Neuron (in vitro differentiated cells): Measurements from ENCODE around the gene RAB33B.

ENCODE experiments used
- H2AFZ ChIP-seq: one replicate; pipeline ENCODE4 v1.6.1; 2013; ENCODE audit warnings: low read depth, mild to moderate bottlenecking, inconsistent platforms, low read length, moderate library complexity
- H3K27me3 ChIP-seq: one replicate; pipeline ENCODE4 v1.6.1; 2013; ENCODE audit warnings: low read length; ENCODE audit not compliant: insufficient read depth
- H3K36me3 ChIP-seq: one replicate; pipeline ENCODE4 v1.6.1; 2013; ENCODE audit warnings: low read length; ENCODE audit not compliant: insufficient read depth
- H3K4me1 ChIP-seq: one replicate; pipeline ENCODE4 v1.6.1; 2013; ENCODE audit warnings: low read length; ENCODE audit not compliant: insufficient read depth
- H3K4me3 ChIP-seq: 2 replicates; pipeline ENCODE4 v1.5.1; 2013; ENCODE audit warnings: mild to moderate bottlenecking, low read length, moderate library complexity
- H3K9me3 ChIP-seq: one replicate; pipeline ENCODE4 v1.6.1; 2013; ENCODE audit warnings: low read length

RAB33B gene

GRCh38 chr4:139525414-139525813, 71.5 kb downstream of the RAB33B start:
- Histone ChIP-seq H3K9me3 (no peaks in the 10 kb centered on the region), H3K4me1 (peaks cover 14% of the 10 kb centered on the region), H3K4me3 (no peak overlapping the region), H3K27me3 (no peaks in the 10 kb centered on the region), H2AFZ (no peak overlapping the region), H3K36me3 (peaks cover 20% of the 10 kb centered on the region)
